Gastrocnemius medialis (tissue), 4 donors: Measurements from ENCODE around the gene NCAPG2. TPM values are rescaled to one million over a fixed set of nuclear protein-coding genes. Genes with fewer than 3 reads are reported as not detected.

Experiments used
- microRNA-seq, 2 donors: library from miRNA; unstranded; fragments of <30 nt; microRNA quantifications; one replicate each; pipeline ENCODE4, GENCODE V29; 2016; ENCODE audit warnings: borderline replicate concordance in 2 of 2
- total RNA-seq, 4 donors: library from RNA; depleted of rRNA; stranded (reverse); fragments of >200 nt; gene quantifications; one replicate each; pipeline versions ENCODE4 v1.1.0 to v1.2.3, GENCODE V29; 2016

Gene NCAPG2
- total RNA-seq, 4 donors from 2014 or later = 3.0 to 4.5 (median 3.9) TPM

Small RNA genes within 50 kb of the gene (microRNA-seq; reads per million reads assigned to microRNA genes)
- 0 reads per million in 2 donors for gene MIR5707

Other genes with a start within 250 kb of the NCAPG2 start
- under 1 TPM; 0.66 to 0.85 (median 0.81) TPM for gene PTPRN2, start 117.0 kb downstream of the NCAPG2 start, total RNA-seq
- 100 to 1,000 TPM in 1 of 4 donors, 10 to 100 TPM in 3; 67.5 to 106 (median 74.7) TPM for gene ESYT2, start 124.7 kb upstream of the NCAPG2 start, total RNA-seq
- 10 to 100 TPM in 3 of 4 donors, 1 to 10 TPM in 1; 7.8 to 16.6 (median 11.0) TPM for gene DYNC2I1, start 151.8 kb upstream of the NCAPG2 start, total RNA-seq